GM18507 (cell line): ENCODE measurements around the gene CLDND2.

ENCODE experiments used
- DNase-seq: peaks from one replicate; pipeline ENCODE4 v3.0.0; 2011; ENCODE audit warnings: low read depth; ENCODE audit not compliant: insufficient read length; ENCODE audit errors: extremely low spot score
- FAIRE-seq: peaks from 2 replicates; lab custom pipeline; 2011; peaks lifted over from hg19 to GRCh38; lab: Jason Lieb, UNC

The CLDND2 gene

GRCh38 chr19:51359294-51359693 is 9.5 kb downstream of the CLDND2 start:
- DNase-seq (no peak), FAIRE-seq (no peak)

- DNase-seq (no peak), FAIRE-seq (no peak)
Observed at GRCh38 chr19:51357952-51358351, 10.9 kb downstream of the CLDND2 start.

GRCh38 chr19:51356159-51356801 is 12.5 kb downstream of the CLDND2 start:
- no peak for DNase-seq
- FAIRE-seq = no peak

GRCh38 chr19:51354742-51355148 is 14.1 kb downstream of the CLDND2 start:
- DNase-seq (no peak), FAIRE-seq (no peak)

GRCh38 chr19:51354103-51354741 is 14.6 kb downstream of the CLDND2 start:
- DNase-seq (no peak), FAIRE-seq (no peak)

GRCh38 chr19:51352783-51353360 is 15.9 kb downstream of the CLDND2 start:
- DNase-seq (no peak), FAIRE-seq (no peak)

- DNase-seq (no peak), FAIRE-seq (no peak)
Observed at GRCh38 chr19:51351266-51351990, 17.4 kb downstream of the CLDND2 start.

GRCh38 chr19:51347209-51347928 is 21.4 kb downstream of the CLDND2 start:
- no peak for FAIRE-seq
- DNase-seq = no peak

GRCh38 chr19:51346742-51347141 is 22.1 kb downstream of the CLDND2 start:
- no peak for FAIRE-seq
- no peak for DNase-seq

- DNase-seq (no peak), FAIRE-seq (no peak)
Observed at GRCh38 chr19:51345076-51345620, 23.7 kb downstream of the CLDND2 start.

- DNase-seq (no peak), FAIRE-seq (no peak)
Observed at GRCh38 chr19:51342631-51343569, 25.9 kb downstream of the CLDND2 start.

GRCh38 chr19:51341976-51342580 is 26.7 kb downstream of the CLDND2 start, which contains the start of gene VSIG10L:
Gene VSIG10L, minus strand, starts transcription at chr19:51342139. Its CDS starts 15 bp downstream, at chr19:51342124.
- FAIRE-seq (no peak), DNase-seq (no peak)

GRCh38 chr19:51341066-51341465 is 27.7 kb downstream of the CLDND2 start:
- no peak for DNase-seq
- no peak for FAIRE-seq

GRCh38 chr19:51339687-51340656 is 28.8 kb downstream of the CLDND2 start:
- peak; percentile 88 for FAIRE-seq
- DNase-seq = peak; percentile 98

GRCh38 chr19:51339313-51339686 is 29.5 kb downstream of the CLDND2 start:
- FAIRE-seq = no peak
- DNase-seq = no peak

- FAIRE-seq = peak; percentile 87
- DNase-seq = peak; percentile 87
Observed at GRCh38 chr19:51338563-51339312, 30.1 kb downstream of the CLDND2 start.
